ENCODE measurements around the gene TBC1D23.
"Not testable (repeated sequence)": the region's sequence is repeated elsewhere in the genome, so short reads cannot be mapped to it uniquely, and the experiment has no call there.

The TBC1D23 gene

DNA sequence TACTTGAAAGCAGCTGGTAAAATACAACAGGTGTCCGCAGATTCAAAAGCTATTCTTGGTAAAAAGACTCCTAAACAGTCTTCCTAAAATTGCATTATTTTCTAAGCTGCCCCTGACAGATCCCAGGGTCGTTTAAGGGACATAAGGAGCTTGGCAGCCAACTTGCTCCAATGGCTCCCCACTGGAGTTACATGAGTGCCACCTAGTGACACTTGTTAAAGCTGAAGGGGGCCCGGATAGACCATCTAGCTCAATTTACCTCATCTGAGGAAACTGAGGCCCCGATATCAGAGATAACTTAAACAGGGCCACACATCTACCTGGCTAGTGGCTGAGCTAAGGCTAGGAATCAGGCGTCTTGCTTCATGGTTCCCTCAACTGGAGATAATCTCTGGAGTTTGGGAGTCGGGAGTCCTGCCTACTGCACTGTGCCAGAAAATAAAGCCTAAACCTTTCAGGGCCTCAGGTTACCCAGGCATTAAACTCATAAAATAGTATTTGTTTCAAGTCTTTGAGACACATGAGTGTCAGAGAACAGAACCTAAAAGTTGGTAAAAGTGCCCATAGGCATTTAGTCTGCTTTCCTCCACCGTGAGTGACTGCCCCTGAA lies 6.5 kb upstream of the TBC1D23 start:
- no peak overlapping the region for H3K4me3 ChIP-seq (replicated peaks; ENCODE audit: low read depth, low read length)
- peak; percentile 83 for TF ChIP-seq CTCF (IDR thresholded peaks at IDR 0.05; ENCODE audit: low read length, missing control alignments)

GRCh38 chr3:100256731-100257151 lies 4.1 kb upstream of the TBC1D23 start:
- no peak for TF ChIP-seq CTCF (IDR thresholded peaks at IDR 0.05; ENCODE audit: low read length, missing control alignments)
- no peak for DNase-seq (ENCODE audit: low read depth)
- H3K4me3 ChIP-seq (replicated peaks; ENCODE audit: low read depth, low read length): no peak overlapping the region

More for the DNA sequence above, 6.5 kb upstream of the TBC1D23 start:
- peak; percentile 83 for DNase-seq (ENCODE audit: low read depth)

DNA sequence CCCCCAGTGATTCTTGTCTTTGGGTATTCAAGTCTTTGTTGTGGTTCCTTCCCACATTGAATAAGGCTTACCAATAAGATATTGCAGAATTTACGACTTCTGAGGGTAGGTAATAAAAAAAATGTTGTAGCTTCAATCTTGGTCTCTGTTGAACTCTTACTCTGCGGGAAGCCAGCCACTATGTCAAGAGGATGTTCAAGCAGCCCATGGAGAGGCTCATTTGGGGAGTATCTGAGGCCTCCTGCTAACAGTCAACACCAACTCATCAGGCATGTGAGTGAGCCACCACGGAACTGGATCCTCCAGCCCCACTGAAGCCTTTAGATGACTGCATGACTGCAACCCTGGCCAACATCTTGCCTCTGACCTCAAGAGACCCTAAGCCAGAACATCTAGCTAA lies 3.2 kb upstream of the TBC1D23 start:
- H3K4me3 ChIP-seq (replicated peaks; ENCODE audit: low read depth, low read length): no peak overlapping the region
- no peak for TF ChIP-seq CTCF (IDR thresholded peaks at IDR 0.05; ENCODE audit: low read length, missing control alignments)
- no peak for DNase-seq (ENCODE audit: low read depth)

GRCh38 chr3:100260081-100260684 lies 609 bp upstream of the TBC1D23 start:
- TF ChIP-seq CTCF (IDR thresholded peaks at IDR 0.05; ENCODE audit: low read length, missing control alignments): peak; percentile 13
- peak; percentile 78 for DNase-seq (ENCODE audit: low read depth)
- peak overlapping the region; percentile 99 for H3K4me3 ChIP-seq (replicated peaks; ENCODE audit: low read depth, low read length)

DNA sequence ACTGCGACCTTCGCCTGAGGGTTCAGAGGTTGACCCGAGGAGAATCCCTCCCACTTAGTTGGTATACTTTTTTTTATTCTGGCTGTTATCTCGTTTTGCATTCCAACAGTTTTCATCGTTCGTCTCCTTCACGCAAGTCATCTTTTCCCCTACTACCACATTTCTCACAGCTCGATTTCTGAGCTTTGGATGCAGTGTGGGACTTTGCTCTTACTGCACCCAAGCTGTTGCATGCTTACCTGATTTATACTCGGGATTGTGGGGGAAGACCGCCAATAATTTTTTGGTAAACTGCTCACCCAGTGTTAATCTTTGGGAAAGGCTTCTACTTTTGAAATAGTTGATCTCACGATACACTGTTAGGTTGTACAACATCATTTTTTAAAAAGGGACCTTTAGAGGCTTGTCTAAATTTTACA lies 702 bp downstream of the TBC1D23 start:
- no peak for DNase-seq (ENCODE audit: low read depth)
- peak overlapping the region; percentile 99 for H3K4me3 ChIP-seq (replicated peaks; ENCODE audit: low read depth, low read length)
- no peak for TF ChIP-seq CTCF (IDR thresholded peaks at IDR 0.05; ENCODE audit: low read length, missing control alignments)

GRCh38 chr3:100262925-100263324 lies 2.1 kb downstream of the TBC1D23 start:
- not testable (repeated sequence) for DNase-seq (ENCODE audit: low read depth); H3K4me3 ChIP-seq (replicated peaks; ENCODE audit: low read depth, low read length)

DNA sequence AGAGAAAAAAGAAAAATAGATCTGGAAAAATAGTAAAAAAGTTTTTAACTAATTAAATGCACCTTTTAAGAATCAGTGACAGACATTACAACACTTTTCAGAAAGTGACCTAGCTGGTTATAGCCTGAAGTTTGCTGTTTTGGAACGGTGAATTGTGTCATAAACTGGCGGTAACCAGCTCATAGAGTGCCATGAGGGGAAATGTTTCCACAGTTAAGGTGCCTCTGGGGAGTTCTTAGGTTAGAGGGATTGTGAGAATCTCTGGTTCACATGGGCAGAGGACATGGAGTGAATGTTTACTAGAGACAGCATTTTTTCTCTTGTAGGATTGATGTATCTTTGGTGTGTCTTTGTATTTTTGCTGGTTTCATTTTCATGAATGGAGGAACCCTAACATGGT lies 2.8 kb downstream of the TBC1D23 start:
- no peak for TF ChIP-seq CTCF (IDR thresholded peaks at IDR 0.05; ENCODE audit: low read length, missing control alignments)
- no peak for DNase-seq (ENCODE audit: low read depth)
- H3K4me3 ChIP-seq (replicated peaks; ENCODE audit: low read depth, low read length): no peak overlapping the region

Data from fibroblast of pulmonary artery (primary cell).